ENCODE measurements around the gene GJB2. TPM values are rescaled to one million over a fixed set of nuclear protein-coding genes. Genes with fewer than 3 reads are reported as not detected.

GJB2 gene
- not detected for polyA plus RNA-seq

DNA sequence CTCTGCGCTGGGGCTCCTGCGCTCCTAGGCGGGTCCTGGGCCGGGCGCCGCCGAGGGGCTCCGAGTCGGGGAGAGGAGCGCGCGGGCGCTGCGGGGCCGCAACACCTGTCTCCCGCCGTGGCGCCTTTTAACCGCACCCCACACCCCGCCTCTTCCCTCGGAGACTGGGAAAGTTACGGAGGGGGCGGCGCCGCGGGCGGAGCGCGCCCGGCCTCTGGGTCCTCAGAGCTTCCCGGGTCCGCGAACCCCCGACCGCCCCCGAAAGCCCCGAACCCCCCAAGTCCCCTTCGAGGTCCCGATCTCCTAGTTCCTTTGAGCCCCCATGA is at the start of gene GJB2:
TSS of gene GJB2 (minus strand) at position 103 of the 326 bp plus-strand sequence. CDS start 3,357 bp downstream, outside the sequence.
- H3K4me1 Mint-ChIP-seq, result peaks cover 16 to 19% of the 10 kb centered on the region in 2 donors
- no peak within 1 kb of the TSS for H3K27ac Mint-ChIP-seq
- peaks cover 17 to 34% (median 34%) of the 10 kb centered on the region in 3 donors for H3K27me3 Mint-ChIP-seq (ENCODE audit: low read depth in 3 of 3)
- no peaks in the 10 kb centered on the region for H3K36me3 Mint-ChIP-seq
- DNase-seq, result no peak
- H3K9me3 Mint-ChIP-seq, result peaks cover 0 to 2% (median 0%) of the 10 kb centered on the region in 6 donors
- H3K4me3 Mint-ChIP-seq, result peak within 1 kb of the TSS; percentile 24 to 63 (median 61)

DNA sequence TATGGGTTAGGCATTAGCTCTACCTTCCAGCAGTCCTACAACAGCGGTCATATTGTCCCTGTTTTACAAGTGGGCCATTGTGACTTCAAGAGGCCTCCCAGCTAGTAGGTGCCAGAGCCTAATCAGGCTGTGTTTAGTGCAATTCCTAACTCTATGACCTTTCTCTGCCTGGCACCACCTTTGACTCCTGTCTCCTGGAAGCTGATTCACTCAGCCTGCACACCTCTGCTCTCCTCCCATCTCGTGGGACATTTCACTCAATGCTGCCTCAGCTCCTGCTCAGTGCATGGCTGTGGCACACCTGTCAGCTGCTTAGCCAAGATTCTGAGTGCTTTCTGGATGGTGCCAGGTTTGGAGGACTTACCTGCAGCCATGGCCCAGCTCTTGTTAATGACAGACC is 48.9 kb upstream of the GJB2 start:
- no peaks in the 10 kb centered on the region for H3K4me1 Mint-ChIP-seq
- no peak overlapping the region for H3K4me3 Mint-ChIP-seq
- DNase-seq, result no peak
- H3K36me3 Mint-ChIP-seq, result no peaks in the 10 kb centered on the region
- H3K27ac Mint-ChIP-seq, result no peak overlapping the region
- H3K9me3 Mint-ChIP-seq, result no peaks in the 10 kb centered on the region
- peaks cover 4 to 14% (median 5%) of the 10 kb centered on the region in 3 donors for H3K27me3 Mint-ChIP-seq (ENCODE audit: low read depth in 3 of 3)

DNA sequence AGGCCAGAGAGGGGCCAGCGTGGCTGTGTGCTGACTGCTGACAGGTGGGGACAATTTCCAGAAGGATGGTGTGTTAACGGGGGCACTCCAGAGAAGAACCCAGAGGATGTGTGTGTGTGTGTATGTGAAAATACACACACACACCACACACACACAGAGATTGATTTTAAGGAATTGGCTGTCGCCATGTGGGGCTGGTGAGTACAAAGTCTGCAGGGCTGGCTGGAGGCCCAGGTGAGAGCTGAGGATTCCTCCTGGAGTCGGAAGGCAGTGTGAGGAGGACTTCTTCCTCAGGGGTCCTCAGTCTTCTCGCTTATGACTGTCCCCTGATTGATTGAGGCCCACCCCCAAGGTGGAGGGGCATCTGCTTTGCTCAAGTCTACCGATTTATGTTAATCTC is 47.0 kb upstream of the GJB2 start:
- Mint-ChIP-seq H3K36me3 (no peaks in the 10 kb centered on the region), H3K4me1 (no peaks in the 10 kb centered on the region), H3K27me3 (ENCODE audit: low read depth in 3 of 3) (peaks cover 5 to 17% (median 6%) of the 10 kb centered on the region in 3 donors), H3K4me3 (no peak overlapping the region), H3K27ac (no peak overlapping the region), H3K9me3 (no peaks in the 10 kb centered on the region)
- DNase-seq, result no peak

DNA sequence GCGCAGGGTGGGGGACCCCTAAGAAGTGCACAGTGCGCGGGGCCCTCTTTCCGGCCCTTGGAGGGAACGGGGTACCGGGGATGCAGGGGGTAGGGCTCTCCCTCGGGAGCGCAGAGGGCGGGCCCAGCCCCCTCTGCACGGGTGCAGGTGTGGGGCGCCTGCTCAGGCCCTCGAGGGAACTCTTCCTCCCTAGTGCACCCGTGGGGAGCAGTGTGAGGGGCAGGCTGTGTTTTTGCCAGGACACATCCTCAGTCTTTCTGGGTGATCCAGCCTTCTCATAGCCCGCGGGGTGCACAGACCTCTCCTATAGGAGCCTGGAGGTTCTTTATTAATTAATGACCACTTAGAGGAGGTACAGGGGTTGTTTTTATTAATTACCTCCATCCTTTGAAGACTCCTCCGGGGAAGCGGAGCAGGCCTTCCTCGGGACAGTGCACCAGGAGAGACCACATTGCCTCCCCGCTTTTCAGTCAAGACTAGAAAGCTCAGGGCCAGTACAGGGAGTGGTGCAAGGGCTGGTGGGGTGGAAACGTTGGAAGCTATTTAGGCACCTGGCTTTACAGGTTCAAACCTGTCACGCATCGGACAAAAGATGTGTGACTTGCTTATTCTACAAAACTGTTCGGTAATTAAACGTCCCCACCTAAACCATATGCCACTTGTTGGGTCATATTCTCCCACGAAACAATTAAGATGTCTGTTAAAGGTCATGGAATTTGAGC is 40.0 kb upstream of the GJB2 start:
- no peak overlapping the region for H3K27ac Mint-ChIP-seq
- no peaks in the 10 kb centered on the region for H3K36me3 Mint-ChIP-seq
- no peak for DNase-seq
- H3K4me3 Mint-ChIP-seq, result no peak overlapping the region
- peaks cover 8 to 12% of the 10 kb centered on the region in 2 donors for H3K4me1 Mint-ChIP-seq
- H3K9me3 Mint-ChIP-seq, result no peaks in the 10 kb centered on the region
- H3K27me3 Mint-ChIP-seq (ENCODE audit: low read depth in 3 of 3), result peaks cover 12 to 25% (median 12%) of the 10 kb centered on the region in 3 donors

DNA sequence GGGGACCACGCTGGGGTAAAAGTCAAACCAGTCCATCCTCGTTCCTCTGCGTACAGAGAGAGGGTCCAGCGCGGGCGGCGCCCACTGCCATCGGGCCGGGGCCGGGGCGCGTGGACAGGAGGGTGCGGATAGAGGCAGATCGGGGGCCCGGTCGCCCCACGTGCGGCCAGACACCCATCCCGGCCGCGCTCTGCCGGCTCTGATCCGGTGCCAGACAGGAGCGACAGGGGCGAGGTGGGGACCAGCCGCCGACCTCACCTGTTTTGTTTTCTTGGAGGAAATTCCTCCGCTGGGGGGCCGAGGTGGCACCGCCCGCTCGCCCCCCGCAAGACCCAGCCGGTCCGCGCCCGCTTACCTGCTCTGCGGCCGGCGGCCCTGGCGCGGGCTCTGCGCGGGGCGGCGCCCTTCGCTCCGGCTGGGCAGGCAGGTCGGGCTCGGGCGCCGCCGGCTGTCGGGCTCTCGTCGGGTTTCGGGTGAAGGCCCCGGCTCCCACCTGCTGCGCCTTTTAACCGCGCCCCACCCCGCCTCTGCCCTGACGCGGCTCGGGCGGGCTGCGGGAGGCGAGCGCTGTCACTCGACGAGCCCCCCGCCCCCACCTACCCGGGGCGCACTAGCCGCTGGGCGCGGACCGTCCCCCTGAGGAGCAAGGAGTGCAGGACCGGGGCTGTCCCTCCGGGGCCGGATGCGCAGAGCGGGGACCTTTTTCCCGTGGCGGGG is 39.3 kb upstream of the GJB2 start, which contains the start of gene GJB6:
TSS of gene GJB6 (minus strand) at position 481 of the 717 bp plus-strand sequence. CDS start 8,839 bp downstream, outside the sequence.
- H3K4me3 Mint-ChIP-seq, result peak within 1 kb of the TSS; percentile 46 to 74 (median 60)
- H3K36me3 Mint-ChIP-seq, result no peaks in the 10 kb centered on the region
- peaks cover 12 to 25% (median 16%) of the 10 kb centered on the region in 3 donors for H3K27me3 Mint-ChIP-seq (ENCODE audit: low read depth in 3 of 3)
- H3K9me3 Mint-ChIP-seq, result no peaks in the 10 kb centered on the region
- H3K27ac Mint-ChIP-seq, result no peak within 1 kb of the TSS
- no peak for DNase-seq
- H3K4me1 Mint-ChIP-seq, result peaks cover 8 to 12% of the 10 kb centered on the region in 2 donors

DNA sequence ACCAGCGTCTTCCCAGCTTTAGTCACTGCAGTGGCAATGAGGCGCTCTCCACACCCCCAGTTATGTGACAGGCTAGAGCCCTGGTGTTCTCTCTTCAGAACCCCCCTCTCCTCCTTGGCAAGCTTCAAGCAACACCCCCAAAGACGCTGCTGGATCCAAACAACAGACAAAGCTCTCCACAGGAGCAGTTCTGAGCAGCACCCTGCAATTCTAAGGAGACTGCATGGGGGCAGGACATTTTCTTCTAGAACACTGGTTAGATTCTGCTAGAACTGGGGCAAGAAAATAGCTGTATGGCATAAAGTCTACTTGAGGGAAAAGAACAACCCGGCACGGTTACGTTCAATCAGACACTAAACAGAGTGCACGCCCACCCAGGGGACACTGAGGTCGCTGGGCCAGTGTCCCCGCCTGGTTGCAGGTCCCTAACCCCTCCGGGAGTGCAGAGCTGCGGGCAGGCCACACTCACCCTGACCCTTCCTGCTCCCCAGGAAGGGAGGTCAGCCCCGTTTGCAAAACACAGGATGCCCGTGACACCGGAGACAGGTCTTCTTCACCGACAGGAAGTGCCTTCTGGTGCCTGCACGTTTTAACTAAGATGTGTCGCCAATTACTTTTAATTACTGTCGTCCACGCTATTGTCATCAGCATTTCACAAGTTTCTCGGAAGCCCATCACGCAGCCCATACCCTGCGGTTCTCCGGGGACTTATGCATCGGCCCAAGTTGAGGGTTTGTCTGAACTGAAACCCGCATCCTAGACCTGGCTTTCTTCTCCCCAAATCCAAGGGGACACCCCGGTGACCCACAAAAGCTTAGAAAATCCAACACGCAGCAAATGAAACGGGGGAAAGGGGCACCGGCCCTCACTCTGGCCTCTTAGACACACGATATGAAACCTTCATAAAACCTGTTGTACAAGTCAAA is 38.4 kb upstream of the GJB2 start:
- DNase-seq, result no peak
- Mint-ChIP-seq H3K36me3 (no peaks in the 10 kb centered on the region), H3K4me1 (peaks cover 8 to 12% of the 10 kb centered on the region in 2 donors), H3K9me3 (no peaks in the 10 kb centered on the region), H3K27ac (no peak overlapping the region), H3K4me3 (peak overlapping the region; percentile 46 to 74 (median 60)), H3K27me3 (ENCODE audit: low read depth in 3 of 3) (peaks cover 12 to 25% (median 14%) of the 10 kb centered on the region in 3 donors)

DNA sequence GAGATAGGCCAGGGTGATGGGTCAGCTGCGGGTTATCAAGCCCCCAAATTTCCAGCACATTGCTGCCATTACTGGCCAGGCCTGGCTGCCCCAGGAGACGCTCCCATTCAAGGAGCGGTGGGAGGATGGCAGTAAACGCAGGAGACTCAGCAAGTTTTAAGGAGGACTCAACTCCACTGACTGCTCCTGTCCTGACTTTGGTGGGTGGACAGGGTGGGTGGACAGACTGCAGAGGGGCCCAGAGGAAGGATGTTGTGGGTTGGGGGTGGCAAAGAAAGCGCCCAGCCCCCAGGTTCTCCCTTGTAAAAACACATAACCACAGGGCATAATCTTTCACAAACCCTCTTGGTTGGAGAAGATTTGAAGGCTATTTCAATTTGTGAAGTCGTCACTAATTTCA is 35.0 kb upstream of the GJB2 start:
- no peak for DNase-seq
- Mint-ChIP-seq H3K4me1 (peaks cover 8 to 12% of the 10 kb centered on the region in 2 donors), H3K4me3 (no peak overlapping the region), H3K27ac (no peak overlapping the region), H3K36me3 (no peaks in the 10 kb centered on the region), H3K27me3 (ENCODE audit: low read depth in 3 of 3) (peaks cover 6 to 24% (median 10%) of the 10 kb centered on the region in 3 donors), H3K9me3 (no peaks in the 10 kb centered on the region)

DNA sequence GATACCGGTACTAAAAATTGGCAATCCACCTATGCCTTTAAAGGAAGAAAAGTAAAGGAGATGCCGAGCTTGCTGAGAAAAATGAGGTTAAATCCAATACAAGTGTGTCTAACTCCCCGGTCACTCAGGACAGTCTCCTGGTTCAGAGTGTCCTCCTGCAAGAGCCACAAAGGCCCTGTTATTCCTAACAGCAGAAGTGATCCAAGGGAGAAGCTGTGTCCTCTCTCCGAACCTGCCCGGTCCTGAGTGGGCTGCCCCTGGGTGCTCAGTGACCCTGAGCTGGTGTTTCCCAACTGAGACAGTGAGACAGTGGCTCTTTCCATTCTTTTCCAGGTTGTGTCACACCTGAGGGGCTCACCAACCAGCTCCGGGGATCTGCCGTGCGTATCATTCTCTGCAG is 34.5 kb upstream of the GJB2 start:
- Mint-ChIP-seq H3K4me1 (peaks cover 8 to 12% of the 10 kb centered on the region in 2 donors), H3K9me3 (no peaks in the 10 kb centered on the region), H3K4me3 (no peak overlapping the region), H3K27me3 (ENCODE audit: low read depth in 3 of 3) (peaks cover 6 to 24% (median 10%) of the 10 kb centered on the region in 3 donors), H3K27ac (no peak overlapping the region), H3K36me3 (no peaks in the 10 kb centered on the region)
- no peak for DNase-seq

DNA sequence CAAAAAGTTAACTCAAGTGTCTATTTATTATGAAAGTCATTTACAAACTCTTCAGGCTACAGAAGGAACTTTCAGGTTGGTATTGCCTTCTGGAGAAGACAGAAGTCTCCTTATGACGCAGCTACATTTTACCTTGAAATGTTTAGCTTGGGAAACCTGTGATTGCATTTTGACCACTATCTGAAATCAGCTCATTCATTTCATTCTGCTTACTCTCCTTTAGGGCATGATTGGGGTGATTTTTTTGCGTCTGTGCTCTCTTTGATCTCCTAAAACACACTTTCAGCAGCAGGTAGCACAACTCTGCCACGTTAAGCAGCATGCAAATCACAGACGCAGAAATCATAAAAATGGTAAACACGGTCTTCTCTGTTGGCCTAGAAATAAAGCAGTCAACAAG is 29.8 kb upstream of the GJB2 start:
- H3K4me3 Mint-ChIP-seq, result no peak overlapping the region
- H3K36me3 Mint-ChIP-seq, result no peaks in the 10 kb centered on the region
- H3K9me3 Mint-ChIP-seq, result peaks cover 0 to 2% (median 0%) of the 10 kb centered on the region in 6 donors
- H3K27me3 Mint-ChIP-seq (ENCODE audit: low read depth in 3 of 3), result peaks cover 0 to 11% (median 7%) of the 10 kb centered on the region in 3 donors
- peaks cover 0 to 2% of the 10 kb centered on the region in 2 donors for H3K4me1 Mint-ChIP-seq
- no peak for DNase-seq
- no peak overlapping the region for H3K27ac Mint-ChIP-seq

DNA sequence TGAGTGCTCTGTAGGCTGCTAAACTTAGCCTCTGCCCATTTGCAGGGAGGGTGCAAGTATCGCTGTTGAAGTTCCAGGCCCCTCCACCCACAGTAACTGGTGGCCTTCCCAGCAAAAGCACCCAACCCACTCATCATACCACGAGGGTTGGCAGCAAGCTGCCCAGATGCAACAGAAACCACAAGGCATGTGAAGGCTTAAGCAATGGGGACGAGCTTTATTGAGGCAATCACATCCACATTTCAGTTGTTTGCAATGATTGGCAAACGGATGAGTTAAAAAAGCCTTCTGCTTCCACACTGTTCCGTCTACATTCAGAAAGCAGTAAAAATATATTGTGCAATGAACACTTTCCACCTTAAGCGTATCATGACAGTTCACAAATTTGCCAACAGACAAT is 29.0 kb upstream of the GJB2 start:
- peaks cover 0 to 2% of the 10 kb centered on the region in 2 donors for H3K4me1 Mint-ChIP-seq
- no peak overlapping the region for H3K4me3 Mint-ChIP-seq
- peaks cover 0 to 2% (median 0%) of the 10 kb centered on the region in 6 donors for H3K9me3 Mint-ChIP-seq
- DNase-seq, result no peak
- no peaks in the 10 kb centered on the region for H3K36me3 Mint-ChIP-seq
- peaks cover 0 to 11% (median 3%) of the 10 kb centered on the region in 3 donors for H3K27me3 Mint-ChIP-seq (ENCODE audit: low read depth in 3 of 3)
- H3K27ac Mint-ChIP-seq, result no peak overlapping the region

GRCh38 chr13:20219577-20219976 is 26.8 kb upstream of the GJB2 start:
- Mint-ChIP-seq H3K27ac (no peak overlapping the region), H3K9me3 (peaks cover 0 to 2% (median 0%) of the 10 kb centered on the region in 6 donors), H3K4me3 (peak overlapping the region in 1 of 5 donors; percentile 27), H3K27me3 (ENCODE audit: low read depth in 3 of 3) (peaks cover 0 to 4% (median 4%) of the 10 kb centered on the region in 3 donors), H3K36me3 (no peaks in the 10 kb centered on the region), H3K4me1 (peaks cover 0 to 2% of the 10 kb centered on the region in 2 donors)
- DNase-seq, result no peak

DNA sequence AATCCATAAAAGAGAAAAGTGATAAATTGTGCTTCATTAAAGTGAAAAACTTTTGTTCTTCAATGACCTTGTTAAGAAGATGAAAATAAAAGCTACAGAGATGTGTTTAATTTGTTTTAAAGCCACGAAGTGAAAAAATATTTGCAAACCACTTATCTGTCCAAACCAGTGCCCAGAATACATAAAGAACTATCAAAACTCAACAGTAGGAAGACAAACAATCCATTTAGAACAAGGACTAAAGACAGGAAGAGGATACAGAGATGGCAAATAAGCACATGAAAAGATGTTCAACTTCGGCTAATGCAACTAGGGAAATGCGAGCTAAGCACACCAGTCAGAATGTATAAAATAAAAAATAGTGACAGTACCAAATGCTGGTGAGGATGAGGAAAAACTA is 24.4 kb upstream of the GJB2 start:
- Mint-ChIP-seq H3K4me1 (peaks cover 0 to 2% of the 10 kb centered on the region in 2 donors), H3K9me3 (peaks cover 0 to 2% (median 0%) of the 10 kb centered on the region in 6 donors), H3K36me3 (no peaks in the 10 kb centered on the region), H3K27me3 (ENCODE audit: low read depth in 3 of 3) (peaks cover 5 to 18% (median 9%) of the 10 kb centered on the region in 3 donors), H3K4me3 (no peak overlapping the region), H3K27ac (no peak overlapping the region)
- no peak for DNase-seq

DNA sequence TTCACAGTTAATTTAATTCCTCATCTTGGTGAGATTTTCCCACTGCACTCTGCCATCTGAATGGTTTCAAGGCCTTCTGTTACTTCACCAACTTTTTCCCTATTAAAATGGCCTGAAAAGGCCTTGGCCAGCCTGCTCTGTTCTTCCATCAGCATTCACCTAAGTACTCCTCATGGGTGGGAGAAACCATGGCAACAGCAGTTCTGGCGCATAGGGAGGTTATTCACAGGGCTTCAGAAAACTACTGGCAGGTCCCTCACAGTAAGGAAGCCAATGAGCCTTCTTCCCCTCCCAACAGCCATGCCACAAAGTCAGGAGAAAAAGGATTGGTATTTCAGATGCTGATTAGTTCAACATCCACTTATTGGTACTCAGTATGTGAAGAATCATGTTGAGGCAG is 17.2 kb upstream of the GJB2 start:
- no peak for DNase-seq
- H3K4me1 Mint-ChIP-seq, result no peaks in the 10 kb centered on the region
- no peaks in the 10 kb centered on the region for H3K36me3 Mint-ChIP-seq
- peaks cover 6 to 21% (median 7%) of the 10 kb centered on the region in 3 donors for H3K27me3 Mint-ChIP-seq (ENCODE audit: low read depth in 3 of 3)
- no peak overlapping the region for H3K4me3 Mint-ChIP-seq
- H3K9me3 Mint-ChIP-seq, result peaks cover 0 to 1% (median 0%) of the 10 kb centered on the region in 6 donors
- H3K27ac Mint-ChIP-seq, result no peak overlapping the region

All from immature natural killer cell (primary cell).